K562 (cell line): Measurements from ENCODE around the gene SSU72. TPM values are rescaled to one million over a fixed set of nuclear protein-coding genes. Genes with fewer than 3 reads are reported as not detected.

ENCODE experiments used
- ARID4B ChIP-seq: sonication (generic); formaldehyde crosslinking; IDR thresholded peaks from 2 replicates; pipeline ENCODE4 v1.8.0; 2022; ENCODE audit warnings: mild to moderate bottlenecking, missing genetic modification reagents
- ASH1L ChIP-seq: fragments of 450-650 bp; IDR thresholded peaks from 2 replicates; pipeline ENCODE4 v1.6.1; 2018; ENCODE audit warnings: borderline replicate concordance, mild to moderate bottlenecking, low read depth; ENCODE audit not compliant: partially characterized antibody
- ATF7 ChIP-seq: fragments of 450-650 bp; IDR thresholded peaks from 2 replicates; pipeline ENCODE4 v1.7.1; 2014; ENCODE audit warnings: mild to moderate bottlenecking, moderate library complexity
- FOXP4 ChIP-seq: sonication (generic); formaldehyde crosslinking; IDR thresholded peaks from 2 replicates; pipeline ENCODE4 v1.8.0; 2022; ENCODE audit warnings: mild to moderate bottlenecking, missing genetic modification reagents, borderline replicate concordance
- IRF9 ChIP-seq: fragments of 450-650 bp; IDR thresholded peaks from 2 replicates; pipeline ENCODE4 v1.6.1; 2016; ENCODE audit warnings: missing biosample characterization, missing genetic modification characterization
- JUN ChIP-seq, 2 experiments: sonication (generic) in 1 of 2; formaldehyde crosslinking in 1 of 2; IDR thresholded peaks; 2 replicates each; pipeline versions ENCODE4 v1.6.1 to v1.8.0; 2012 to 2022; ENCODE audit warnings: borderline replicate concordance in 2 of 2, mild to moderate bottlenecking in 2 of 2, improper control_type of control experiment in 1 of 2, low read depth in 1 of 2, low read length in 1 of 2, missing genetic modification reagents in 1 of 2
- NCOA4 ChIP-seq: fragments of 450-650 bp; IDR thresholded peaks from 2 replicates; pipeline ENCODE4 v1.6.1; 2018; ENCODE audit warnings: mild to moderate bottlenecking; ENCODE audit not compliant: partially characterized antibody
- NFATC3 ChIP-seq: fragments of 450-650 bp; IDR thresholded peaks from 2 replicates; pipeline ENCODE4 v1.6.1; 2017; ENCODE audit warnings: mild to moderate bottlenecking
- POLR2A ChIP-seq: fragments of 450-650 bp; conservative IDR thresholded peaks from 2 replicates; pipeline ENCODE4 v1.6.1; 2016
- SIN3B ChIP-seq: fragments of 450-650 bp; IDR thresholded peaks from 2 replicates; pipeline ENCODE4 v1.6.1; 2017; ENCODE audit warnings: low read depth, mild to moderate bottlenecking, moderate library complexity
- SPI1 ChIP-seq: IDR thresholded peaks from 2 replicates; pipeline ENCODE4 v1.6.1; 2011; ENCODE audit warnings: low read depth, low read length, control low read depth, borderline replicate concordance
- SRSF9 ChIP-seq: fragments of 200-400 bp; formaldehyde crosslinking; IDR thresholded peaks from 2 replicates; pipeline ENCODE4 v1.6.1; 2017; ENCODE audit warnings: low read depth, low read length, borderline replicate concordance
- TFAP4 ChIP-seq: sonication (generic); formaldehyde crosslinking; IDR thresholded peaks from 2 replicates; pipeline ENCODE4 v1.8.0; 2022; ENCODE audit warnings: missing genetic modification reagents, mild to moderate bottlenecking, moderate library complexity, borderline replicate concordance
- THRB ChIP-seq: fragments of 450-650 bp; formaldehyde crosslinking; conservative IDR thresholded peaks from 2 replicates; pipeline ENCODE4 v1.4.0; 2022; ENCODE audit warnings: mild to moderate bottlenecking, missing genetic modification characterization
- TOE1 ChIP-seq, 2 experiments: fragments of 450-650 bp in 1 of 2; sonication (generic) in 1 of 2; formaldehyde crosslinking in 1 of 2; IDR thresholded peaks; 2 replicates each; pipeline versions ENCODE4 v1.7.1 to v1.8.0; 2016 to 2022; ENCODE audit warnings: borderline replicate concordance in 2 of 2, mild to moderate bottlenecking in 2 of 2, antibody characterized with exemption in 1 of 2, inconsistent platforms in 1 of 2, low read depth in 1 of 2, missing genetic modification reagents in 1 of 2, moderate library complexity in 1 of 2
- TRIM28 ChIP-seq: fragments of 450-650 bp; IDR thresholded peaks from 2 replicates; pipeline ENCODE4 v1.6.1; 2017
- polyA plus RNA-seq, 8 experiments: library from polyadenylated mRNA; depleted of rRNA in 4 of 8; stranded (reverse) in 5 of 8; unstranded in 3 of 8; fragments of >200 nt; fragmentation: Nextera tagmentation in 2 of 8; fragmentation: Illumina TruSeq in 1 of 8; extraction: Ambion mirVana in 2 of 8; extraction: Trizol in 1 of 8; gene quantifications; 2 replicates each; pipeline versions ENCODE4 v1.2.1 to v1.2.3, GENCODE V29; 2011 to 2014; ENCODE audit warnings: inconsistent platforms in 1 of 8, missing spikeins in 1 of 8
- total RNA-seq, 7 experiments: library from RNA; depleted of rRNA in 6 of 7; stranded (reverse); fragments of >200 nt in 6 of 7; fragmentation: Illumina TruSeq in 2 of 7; extraction: Trizol in 2 of 7; gene quantifications; 2 replicates each; pipeline versions ENCODE4 v1.2.1 to v1.2.3, GENCODE V29; 2011 to 2021; ENCODE audit warnings: low replicate concordance in 1 of 7

The SSU72 gene
- total and polyA plus RNA-seq, 9 of the 15 experiments (the other 6 are each of a cell fraction or from before 2014, with no cell fraction given): 70.8 to 201 (median 94.6) TPM

GRCh38 chr1:1511533-1512285, 63.0 kb downstream of the SSU72 start, which contains the start of gene ATAD3A (continued):
- TF ChIP-seq ARID4B (CRISPR knock-in tag) (peak; percentile 97), SPI1 (no peak), SRSF9 (no peak), THRB (no peak), FOXP4 (CRISPR knock-in tag) (peak; percentile 28; the same call in 1 of the 2 replicates), POLR2A (peak; percentile 92), NCOA4 (no peak), ASH1L (no peak), NFATC3 (no peak), JUN (IDR thresholded peaks at IDR 0.05; ENCODE audit: borderline replicate concordance, low read depth, low read length) (peak; percentile 76; the same call in 1 of the 2 replicates), JUN (CRISPR knock-in tag; IDR thresholded peaks at IDR 0.05; ENCODE audit: borderline replicate concordance) (no peak), IRF9 (tag) (no peak), SIN3B (peak; percentile 94), ATF7 (peak; percentile 95), TFAP4 (CRISPR knock-in tag) (peak; percentile 99), TOE1 (IDR thresholded peaks at IDR 0.05; ENCODE audit: borderline replicate concordance) (peak; percentile 94), TOE1 (CRISPR knock-in tag; IDR thresholded peaks at IDR 0.05; ENCODE audit: borderline replicate concordance, low read depth) (no peak), TRIM28 (peak; percentile 76; the same call in 1 of the 2 replicates)
